H1 (cell line): Measurements from ENCODE around the gene FTMT. TPM values are rescaled to one million over a fixed set of nuclear protein-coding genes. Genes with fewer than 3 reads are reported as not detected.

Experiments
- CTCF ChIA-PET: fragments of 300-600 bp; sonication (Branson Sonifier 250); formaldehyde crosslinking; loops from one replicate; lab custom pipeline; 2021; ENCODE audit not compliant: partially characterized antibody; lab: Charles Lee
- POLR2A ChIA-PET: fragments of 300-600 bp; sonication (Branson Sonifier 250); formaldehyde crosslinking; loops from one replicate; lab custom pipeline; 2021; ENCODE audit warnings: inconsistent platforms; ENCODE audit not compliant: partially characterized antibody; lab: Charles Lee
- DNase-seq, 2 experiments: peaks; one replicate each; pipeline versions ENCODE4 v3.0.0 to v3.0.0-alpha.2; 2010 to 2022; ENCODE audit warnings: low spot score in 2 of 2, low read depth in 1 of 2, mixed read lengths in 1 of 2
- FAIRE-seq: peaks from 2 replicates; lab custom pipeline; 2011; peaks lifted over from hg19 to GRCh38; lab: Jason Lieb, UNC
- H2AFZ ChIP-seq: 2 replicates; pipeline ENCODE4 v1.8.1; 2012; ENCODE audit warnings: low read length, inconsistent platforms
- H2AK5ac ChIP-seq: 2 replicates; pipeline ENCODE4 v1.6.1; 2013; ENCODE audit warnings: low read depth, low read length
- H2BK120ac ChIP-seq: replicated peaks from 2 replicates; pipeline ENCODE3; 2013; ENCODE audit warnings: low read depth, low read length, inconsistent platforms
- H2BK12ac ChIP-seq: 2 replicates; pipeline ENCODE4 v1.6.1; 2013; ENCODE audit warnings: low read depth, low read length
- H2BK15ac ChIP-seq: 2 replicates; pipeline ENCODE4 v1.6.1; 2013; ENCODE audit warnings: low read length
- H2BK20ac ChIP-seq: 2 replicates; pipeline ENCODE4 v1.6.1; 2013; ENCODE audit warnings: low read length
- H2BK5ac ChIP-seq: 2 replicates; pipeline ENCODE4 v1.6.1; 2013; ENCODE audit warnings: low read depth, low read length
- H3K14ac ChIP-seq: 2 replicates; pipeline ENCODE4 v1.6.1; 2013; ENCODE audit warnings: inconsistent platforms; ENCODE audit not compliant: insufficient read length
- H3K18ac ChIP-seq: 2 replicates; pipeline ENCODE4 v1.6.1; 2013; ENCODE audit warnings: low read length; ENCODE audit errors: extremely low read depth
- H3K23ac ChIP-seq: 2 replicates; pipeline ENCODE4 v1.6.1; 2013; ENCODE audit warnings: inconsistent platforms; ENCODE audit not compliant: insufficient read length
- H3K23me2 ChIP-seq: 2 replicates; pipeline ENCODE4 v1.6.1; 2013; ENCODE audit warnings: low read depth, low read length
- H3K27ac ChIP-seq: 2 replicates; pipeline ENCODE4 v1.6.1; 2011; ENCODE audit warnings: low read depth, low read length, inconsistent platforms
- H3K27me3 ChIP-seq, 4 experiments: replicated peaks in 1 of 4; 1 replicate in 1 of 4; 2 replicates in 3 of 4; pipeline versions ENCODE4 v1.6.1 to v1.8.1; 2011 to 2013; ENCODE audit warnings: low read length in 3 of 4, mild to moderate bottlenecking in 3 of 4, inconsistent platforms in 2 of 4, mixed read lengths in 2 of 4, moderate library complexity in 1 of 4; ENCODE audit not compliant: control insufficient read depth in 3 of 4, insufficient read depth in 3 of 4; ENCODE audit errors: extremely low read depth in 1 of 4
- H3K36me3 ChIP-seq, 4 experiments: 2 replicates each; pipeline versions ENCODE4 v1.6.1 to v1.8.1; 2011 to 2013; ENCODE audit warnings: mild to moderate bottlenecking in 4 of 4, low read length in 3 of 4, moderate library complexity in 2 of 4, control low read depth in 1 of 4, inconsistent platforms in 1 of 4; ENCODE audit not compliant: insufficient read depth in 4 of 4, control insufficient read depth in 2 of 4
- H3K4ac ChIP-seq: replicated peaks from 2 replicates; pipeline ENCODE3; 2013; ENCODE audit warnings: low read length, low read depth, mixed read lengths, inconsistent platforms; ENCODE audit not compliant: insufficient read length
- H3K4me1 ChIP-seq, 4 experiments: replicated peaks in 1 of 4; 1 replicate in 1 of 4; 2 replicates in 3 of 4; pipeline versions ENCODE4 v1.6.1 to v1.8.1; 2011 to 2013; ENCODE audit warnings: low read length in 3 of 4, inconsistent platforms in 2 of 4, mixed read lengths in 1 of 4; ENCODE audit not compliant: insufficient read depth in 4 of 4, control insufficient read depth in 3 of 4
- H3K4me2 ChIP-seq, 2 experiments: 2 replicates each; pipeline versions ENCODE4 v1.6.1 to v1.8.1; 2011 to 2013; ENCODE audit warnings: low read depth in 2 of 2, low read length in 2 of 2, control low read depth in 1 of 2, inconsistent platforms in 1 of 2, mild to moderate bottlenecking in 1 of 2; ENCODE audit not compliant: insufficient read depth in 1 of 2
- H3K4me3 ChIP-seq, 4 experiments: fragments of 200-600, 300-600 bp in 1 of 4; sonication (generic), shearing (Covaris generic), sonication (Bioruptor Twin) in 1 of 4; 2 replicates each; pipeline versions ENCODE4 v1.5.1 to v1.8.1; 2011 to 2016; ENCODE audit warnings: low read length in 4 of 4, low read depth in 3 of 4, control low read depth in 2 of 4, inconsistent platforms in 2 of 4, mild to moderate bottlenecking in 2 of 4, mixed read lengths in 1 of 4, moderate library complexity in 1 of 4; ENCODE audit not compliant: insufficient read depth in 2 of 4; ENCODE audit errors: extremely low read depth in 1 of 4
- H3K56ac ChIP-seq: replicated peaks from 2 replicates; pipeline ENCODE3; 2013; ENCODE audit warnings: low read depth, mild to moderate bottlenecking, mixed read lengths, low read length, inconsistent platforms; ENCODE audit not compliant: insufficient read length
- H3K79me1 ChIP-seq: 2 replicates; pipeline ENCODE4 v1.6.1; 2013; ENCODE audit warnings: low read depth, low read length, control low read depth
- H3K79me2 ChIP-seq, 2 experiments: 2 replicates each; pipeline versions ENCODE4 v1.6.1 to v1.8.1; 2012 to 2013; ENCODE audit warnings: low read length in 2 of 2, mild to moderate bottlenecking in 2 of 2, inconsistent platforms in 1 of 2; ENCODE audit not compliant: insufficient read depth in 2 of 2, control insufficient read depth in 1 of 2
- H3K9ac ChIP-seq, 4 experiments: replicated peaks in 1 of 4; 1 replicate in 1 of 4; 2 replicates in 3 of 4; pipeline versions ENCODE4 v1.6.1 to v1.8.1; 2011 to 2013; ENCODE audit warnings: low read depth in 3 of 4, low read length in 3 of 4, control low read depth in 2 of 4, mild to moderate bottlenecking in 2 of 4, moderate library complexity in 2 of 4, inconsistent platforms in 1 of 4; ENCODE audit errors: extremely low read depth in 1 of 4
- H3K9me3 ChIP-seq, 2 experiments: 2 replicates each; pipeline versions ENCODE4 v1.6.1 to v1.8.1; 2012 to 2013; ENCODE audit warnings: mild to moderate bottlenecking in 2 of 2, moderate library complexity in 2 of 2, control low read depth in 1 of 2, inconsistent platforms in 1 of 2, low read depth in 1 of 2, low read length in 1 of 2, mixed read lengths in 1 of 2; ENCODE audit not compliant: insufficient read depth in 2 of 2
- H4K20me1 ChIP-seq, 2 experiments: replicated peaks in 1 of 2; 2 replicates each; pipeline versions ENCODE3 to v1.8.1; 2011 to 2013; ENCODE audit warnings: inconsistent platforms in 2 of 2, low read length in 2 of 2, mild to moderate bottlenecking in 1 of 2; ENCODE audit not compliant: insufficient read depth in 2 of 2, control insufficient read depth in 1 of 2
- H4K5ac ChIP-seq: 2 replicates; pipeline ENCODE4 v1.6.1; 2013; ENCODE audit warnings: low read length, low read depth, mixed read lengths, inconsistent platforms; ENCODE audit not compliant: insufficient read length
- H4K8ac ChIP-seq: 2 replicates; pipeline ENCODE4 v1.8.0; 2013; ENCODE audit warnings: mild to moderate bottlenecking, moderate library complexity, low read length, inconsistent platforms; ENCODE audit not compliant: insufficient read depth; ENCODE audit errors: extremely low read depth
- H4K91ac ChIP-seq: replicated peaks from 2 replicates; pipeline ENCODE3; 2013; ENCODE audit warnings: low read length, mixed read lengths, inconsistent platforms; ENCODE audit not compliant: insufficient read length
- BCL11A ChIP-seq, 2 experiments: IDR thresholded peaks; one replicate each; pipeline ENCODE4 v1.6.1; 2011; ENCODE audit warnings: low read depth in 2 of 2, low read length in 2 of 2, mild to moderate bottlenecking in 2 of 2
- CEBPB ChIP-seq: IDR thresholded peaks from 2 replicates; pipeline ENCODE4 v1.6.1; 2012; ENCODE audit warnings: low read depth, low read length
- CHD1 ChIP-seq: IDR thresholded peaks from 2 replicates; pipeline ENCODE4 v1.6.1; 2012; ENCODE audit warnings: low read depth, low read length, improper control_type of control experiment
- CREB1 ChIP-seq: IDR thresholded peaks from 2 replicates; pipeline ENCODE4 v1.6.1; 2012; ENCODE audit warnings: inconsistent platforms
- CTBP2 ChIP-seq: IDR thresholded peaks from 2 replicates; pipeline ENCODE4 v1.7.0; 2011; ENCODE audit warnings: borderline replicate concordance, mild to moderate bottlenecking, moderate library complexity, mixed read lengths, low read length; ENCODE audit not compliant: insufficient read depth, insufficient read length
- EP300 ChIP-seq, 2 experiments: IDR thresholded peaks; 1 replicate in 1 of 2; 2 replicates in 1 of 2; pipeline ENCODE4 v1.6.1; 2011 to 2012; ENCODE audit warnings: low read depth in 2 of 2, low read length in 2 of 2, mild to moderate bottlenecking in 2 of 2, borderline replicate concordance in 1 of 2, inconsistent platforms in 1 of 2, moderate library complexity in 1 of 2
- KDM5A ChIP-seq: fragments of 200-600 bp; IDR thresholded peaks from 2 replicates; pipeline ENCODE4 v1.7.1; 2012; ENCODE audit warnings: mild to moderate bottlenecking, low read length, inconsistent platforms, mixed read lengths
- NANOG ChIP-seq: IDR thresholded peaks from 2 replicates; pipeline ENCODE4 v1.6.1; 2011; ENCODE audit warnings: low read length, low read depth, mild to moderate bottlenecking, inconsistent platforms; ENCODE audit not compliant: insufficient read depth, poor library complexity, severe bottlenecking
- RNF2 ChIP-seq: fragments of 200-900, 300-1000 bp; sonication (generic); IDR thresholded peaks from 2 replicates; pipeline ENCODE4 v1.7.1; 2016; ENCODE audit warnings: borderline replicate concordance, low read depth, mild to moderate bottlenecking, antibody characterized with exemption, low read length; ENCODE audit not compliant: poor library complexity, severe bottlenecking; ENCODE audit errors: missing control alignments
- SIN3A ChIP-seq, 2 experiments: IDR thresholded peaks in 1 of 2; conservative IDR thresholded peaks in 1 of 2; 2 replicates each; pipeline ENCODE4 v1.6.1; 2011 to 2012; ENCODE audit warnings: low read length in 2 of 2, improper control_type of control experiment in 1 of 2, low read depth in 1 of 2, mild to moderate bottlenecking in 1 of 2
- TAF1 ChIP-seq: IDR thresholded peaks from 2 replicates; pipeline ENCODE4 v1.6.1; 2011; ENCODE audit warnings: mild to moderate bottlenecking, low read depth, low read length
- TAF7 ChIP-seq: optimal IDR thresholded peaks from 2 replicates; pipeline ENCODE3; 2011; ENCODE audit warnings: low read depth, mild to moderate bottlenecking, inconsistent platforms, low read length, moderate library complexity, borderline replicate concordance
- ZNF274 ChIP-seq: IDR thresholded peaks from 2 replicates; pipeline ENCODE4 v1.7.0; 2012; ENCODE audit warnings: low read length, borderline replicate concordance; ENCODE audit errors: extremely low read depth
- polyA plus RNA-seq, 7 experiments: library from polyadenylated mRNA; depleted of rRNA in 3 of 7; stranded (reverse) in 5 of 7; unstranded in 2 of 7; fragments of >200 nt in 5 of 7; fragments of 200-250 nt in 2 of 7; gene quantifications; 1 replicate in 5 of 7; 2 replicates in 1 of 7; 4 replicates in 1 of 7; pipeline versions ENCODE4 v1.2.1 to v1.2.3, GENCODE V29; 2011 to 2013; ENCODE audit warnings: missing spikeins in 2 of 7, mixed read lengths in 2 of 7
- total RNA-seq: library from RNA; stranded (reverse); fragmentation: NEBNext Ultra II Directional; extraction: Animal tissue kit (Norgen Biotek cat#: 25700); gene quantifications from 2 replicates; pipeline ENCODE4 v1.2.1, GENCODE V29; 2021
- TF ChIP-seq, protein P1 (sequence below): IDR thresholded peaks from 2 replicates; pipeline ENCODE4 v1.6.1; 2012; ENCODE audit warnings: inconsistent platforms

The FTMT gene
- total and polyA plus RNA-seq, 2 of the 8 experiments (the other 6 are each of a cell fraction or from before 2014, with no cell fraction given) = not detected

DNA sequence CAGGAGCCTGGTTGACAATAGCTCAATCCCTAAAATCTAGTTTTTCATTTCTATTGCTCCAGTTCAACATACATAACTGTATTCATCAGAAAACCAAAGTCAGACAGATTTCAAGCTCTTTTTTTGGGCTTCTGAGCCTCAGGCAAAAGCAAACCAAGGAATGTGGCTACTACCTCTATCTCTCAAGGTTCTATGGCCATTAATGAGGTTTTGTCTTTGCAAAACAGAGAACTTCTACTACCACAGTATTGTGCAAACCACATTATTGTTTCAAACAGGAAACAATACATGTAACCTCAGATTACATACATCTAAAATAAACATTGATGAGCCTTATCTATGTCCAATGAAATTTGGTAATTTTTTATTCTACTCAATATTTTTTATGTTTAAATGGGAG is 35.5 kb upstream of the FTMT start:
- H3K4me1 ChIP-seq = no peaks in the 10 kb centered on the region
- ChIA-PET CTCF (interaction anchor here (1.2 kb wide), 1 partner anchor 20 kb away, joined by 4 read pairs; no protein-coding TSS in a partner anchor), POLR2A (no interaction called here)
- H3K79me1 ChIP-seq = no peaks in the 10 kb centered on the region
- H3K36me3 ChIP-seq = no peaks in the 10 kb centered on the region
- no peak overlapping the region for H4K91ac ChIP-seq
- no peak overlapping the region for H3K56ac ChIP-seq
- DNase-seq (no peak), FAIRE-seq (no peak)
- H4K20me1 ChIP-seq = no peaks in the 10 kb centered on the region
- H2AFZ ChIP-seq = no peak overlapping the region
- no peak overlapping the region for H3K4me3 ChIP-seq
- H3K18ac ChIP-seq = no peak overlapping the region
- H3K4ac ChIP-seq = no peak overlapping the region
- H3K23me2 ChIP-seq = peaks cover 2% of the 10 kb centered on the region; the same call in 1 of the 2 replicates
- no peak overlapping the region for H2BK20ac ChIP-seq
- H2BK120ac ChIP-seq = no peak overlapping the region
- no peak overlapping the region for H2BK15ac ChIP-seq
- no peak overlapping the region for H2BK5ac ChIP-seq
- no peak overlapping the region for H3K4me2 ChIP-seq
- H3K79me2 ChIP-seq = no peaks in the 10 kb centered on the region
- no peak overlapping the region for H3K14ac ChIP-seq
- no peak overlapping the region for H4K5ac ChIP-seq
- no peaks in the 10 kb centered on the region for H3K27me3 ChIP-seq
- H3K23ac ChIP-seq = no peak overlapping the region
- no peak overlapping the region for H4K8ac ChIP-seq
- no peak overlapping the region for H3K27ac ChIP-seq
- H3K9me3 ChIP-seq = no peaks in the 10 kb centered on the region
- no peak overlapping the region for H3K9ac ChIP-seq
- no peak overlapping the region for H2BK12ac ChIP-seq
- no peak overlapping the region for H2AK5ac ChIP-seq
- TF ChIP-seq NANOG (no peak), CEBPB (no peak), ZNF274 (no peak), TAF1 (no peak), EP300 (IDR thresholded peaks at IDR 0.05; ENCODE audit: borderline replicate concordance in 1 of 2, low read depth in 2 of 2, low read length in 2 of 2) (no peak), RNF2 (no peak), SIN3A (conservative IDR thresholded peaks at IDR 0.05 in 1 of 2, IDR thresholded peaks at IDR 0.05 in 1 of 2; ENCODE audit: low read depth in 1 of 2, low read length in 2 of 2) (no peak), CREB1 (no peak), TAF7 (no peak), CTBP2 (no peak), KDM5A (no peak), CHD1 (no peak), BCL11A (IDR thresholded peaks at IDR 0.05; ENCODE audit: low read depth in 2 of 2, low read length in 2 of 2) (no peak)
- TF ChIP-seq, protein P1, sequence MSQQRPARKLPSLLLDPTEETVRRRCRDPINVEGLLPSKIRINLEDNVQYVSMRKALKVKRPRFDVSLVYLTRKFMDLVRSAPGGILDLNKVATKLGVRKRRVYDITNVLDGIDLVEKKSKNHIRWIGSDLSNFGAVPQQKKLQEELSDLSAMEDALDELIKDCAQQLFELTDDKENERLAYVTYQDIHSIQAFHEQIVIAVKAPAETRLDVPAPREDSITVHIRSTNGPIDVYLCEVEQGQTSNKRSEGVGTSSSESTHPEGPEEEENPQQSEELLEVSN = no peak
